K562 (cell line): ENCODE measurements around the gene SLC34A1. TPM values are rescaled to one million over a fixed set of nuclear protein-coding genes. Genes with fewer than 3 reads are reported as not detected.

Experiments used
- GABPB1 ChIP-seq: sonication (generic); formaldehyde crosslinking; IDR thresholded peaks from 2 replicates; pipeline ENCODE4 v1.8.0; 2022; ENCODE audit warnings: mild to moderate bottlenecking, missing genetic modification reagents
- HCFC1 ChIP-seq: IDR thresholded peaks from 2 replicates; pipeline ENCODE4 v1.6.1; 2012; ENCODE audit warnings: low read depth, low read length, improper control_type of control experiment
- KLF16 ChIP-seq: IDR thresholded peaks from 2 replicates; pipeline ENCODE4 v1.6.1; 2016; ENCODE audit warnings: antibody characterized with exemption
- MEF2D ChIP-seq: conservative IDR thresholded peaks from 2 replicates; pipeline ENCODE4 v1.6.1; 2016; ENCODE audit warnings: low read depth, missing genetic modification characterization, missing compliant biosample characterization
- RBBP5 ChIP-seq: fragments of 200-600 bp; sonication (generic); IDR thresholded peaks from 2 replicates; pipeline ENCODE4 v1.6.1; 2012; ENCODE audit warnings: borderline replicate concordance, mild to moderate bottlenecking, low read length, control low read depth, inconsistent platforms; ENCODE audit not compliant: insufficient read depth, poor library complexity, severe bottlenecking
- SUPT5H ChIP-seq: fragments of 450-650 bp; IDR thresholded peaks from 2 replicates; pipeline ENCODE4 v1.6.1; 2016
- ZNF695 ChIP-seq: fragments of 450-650 bp; formaldehyde crosslinking; IDR thresholded peaks from 2 replicates; pipeline ENCODE4 v1.4.0; 2020; ENCODE audit warnings: mild to moderate bottlenecking, moderate library complexity
- ZNF778 ChIP-seq: fragments of 450-650 bp; formaldehyde crosslinking; IDR thresholded peaks from 2 replicates; pipeline ENCODE4 v1.4.0; 2020; ENCODE audit warnings: mild to moderate bottlenecking, moderate library complexity
- polyA plus RNA-seq, 8 experiments: library from polyadenylated mRNA; depleted of rRNA in 4 of 8; stranded (reverse) in 5 of 8; unstranded in 3 of 8; fragments of >200 nt; fragmentation: Nextera tagmentation in 2 of 8; fragmentation: Illumina TruSeq in 1 of 8; extraction: Ambion mirVana in 2 of 8; extraction: Trizol in 1 of 8; gene quantifications; 2 replicates each; pipeline versions ENCODE4 v1.2.1 to v1.2.3, GENCODE V29; 2011 to 2014; ENCODE audit warnings: inconsistent platforms in 1 of 8, missing spikeins in 1 of 8
- total RNA-seq, 7 experiments: library from RNA; depleted of rRNA in 6 of 7; stranded (reverse); fragments of >200 nt in 6 of 7; fragmentation: Illumina TruSeq in 2 of 7; extraction: Trizol in 2 of 7; gene quantifications; 2 replicates each; pipeline versions ENCODE4 v1.2.1 to v1.2.3, GENCODE V29; 2011 to 2021; ENCODE audit warnings: low replicate concordance in 1 of 7
- TF ChIP-seq, protein P1 (sequence below), 2 experiments: fragments of 450-650 bp in 1 of 2; sonication (generic) in 1 of 2; formaldehyde crosslinking in 1 of 2; IDR thresholded peaks; 2 replicates each; pipeline versions ENCODE4 v1.7.1 to v1.9.0; 2016 to 2022; ENCODE audit warnings: inconsistent platforms in 1 of 2, mild to moderate bottlenecking in 1 of 2, missing genetic modification reagents in 1 of 2
- TF ChIP-seq, protein P2 (sequence below), 2 experiments: fragments of 450-650 bp; IDR thresholded peaks; 2 replicates each; pipeline ENCODE4 v1.6.1; 2018; ENCODE audit warnings: mild to moderate bottlenecking in 2 of 2, low read depth in 1 of 2; ENCODE audit not compliant: partially characterized antibody in 2 of 2
- TF ChIP-seq, protein P3 (sequence below): fragments of 250-450 bp; sonication (Bioruptor Pico); IDR thresholded peaks from 2 replicates; pipeline ENCODE4 v1.5.0; 2021; ENCODE audit warnings: mild to moderate bottlenecking, borderline replicate concordance

Gene SLC34A1
- total and polyA plus RNA-seq, 9 of the 15 experiments (the other 6 are each of a cell fraction or from before 2014, with no cell fraction given): not detected

DNA sequence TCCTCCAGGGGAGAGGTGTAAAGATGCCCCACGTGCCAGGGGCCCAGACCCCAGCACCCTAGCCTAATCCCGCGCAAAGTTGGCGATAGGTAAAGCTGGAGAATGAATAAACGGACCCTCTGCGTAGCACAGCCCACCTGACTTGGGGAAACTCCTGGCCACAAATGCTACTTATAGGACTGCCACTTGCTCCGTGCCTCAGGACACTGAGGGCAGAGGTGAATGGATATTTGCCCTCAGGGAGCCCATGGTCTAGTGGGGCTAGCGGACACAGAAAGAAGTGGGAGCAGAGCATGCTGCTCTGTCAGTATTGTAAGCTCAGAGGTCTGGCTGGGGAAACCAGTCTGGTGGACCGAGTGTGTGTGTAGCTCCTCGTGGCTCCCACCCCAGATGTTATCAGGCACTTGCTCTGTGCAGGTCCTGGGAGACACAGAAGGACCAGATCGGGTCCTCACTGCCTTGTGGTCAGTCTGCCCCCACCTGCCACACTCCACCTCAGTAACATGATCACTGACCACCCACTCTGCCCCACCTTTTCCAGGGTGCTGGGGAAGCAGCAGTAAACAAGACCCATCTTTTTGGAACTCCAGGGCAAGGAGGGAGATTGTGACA lies 43.1 kb downstream of the SLC34A1 start (continued):
- TF ChIP-seq, protein P1, sequence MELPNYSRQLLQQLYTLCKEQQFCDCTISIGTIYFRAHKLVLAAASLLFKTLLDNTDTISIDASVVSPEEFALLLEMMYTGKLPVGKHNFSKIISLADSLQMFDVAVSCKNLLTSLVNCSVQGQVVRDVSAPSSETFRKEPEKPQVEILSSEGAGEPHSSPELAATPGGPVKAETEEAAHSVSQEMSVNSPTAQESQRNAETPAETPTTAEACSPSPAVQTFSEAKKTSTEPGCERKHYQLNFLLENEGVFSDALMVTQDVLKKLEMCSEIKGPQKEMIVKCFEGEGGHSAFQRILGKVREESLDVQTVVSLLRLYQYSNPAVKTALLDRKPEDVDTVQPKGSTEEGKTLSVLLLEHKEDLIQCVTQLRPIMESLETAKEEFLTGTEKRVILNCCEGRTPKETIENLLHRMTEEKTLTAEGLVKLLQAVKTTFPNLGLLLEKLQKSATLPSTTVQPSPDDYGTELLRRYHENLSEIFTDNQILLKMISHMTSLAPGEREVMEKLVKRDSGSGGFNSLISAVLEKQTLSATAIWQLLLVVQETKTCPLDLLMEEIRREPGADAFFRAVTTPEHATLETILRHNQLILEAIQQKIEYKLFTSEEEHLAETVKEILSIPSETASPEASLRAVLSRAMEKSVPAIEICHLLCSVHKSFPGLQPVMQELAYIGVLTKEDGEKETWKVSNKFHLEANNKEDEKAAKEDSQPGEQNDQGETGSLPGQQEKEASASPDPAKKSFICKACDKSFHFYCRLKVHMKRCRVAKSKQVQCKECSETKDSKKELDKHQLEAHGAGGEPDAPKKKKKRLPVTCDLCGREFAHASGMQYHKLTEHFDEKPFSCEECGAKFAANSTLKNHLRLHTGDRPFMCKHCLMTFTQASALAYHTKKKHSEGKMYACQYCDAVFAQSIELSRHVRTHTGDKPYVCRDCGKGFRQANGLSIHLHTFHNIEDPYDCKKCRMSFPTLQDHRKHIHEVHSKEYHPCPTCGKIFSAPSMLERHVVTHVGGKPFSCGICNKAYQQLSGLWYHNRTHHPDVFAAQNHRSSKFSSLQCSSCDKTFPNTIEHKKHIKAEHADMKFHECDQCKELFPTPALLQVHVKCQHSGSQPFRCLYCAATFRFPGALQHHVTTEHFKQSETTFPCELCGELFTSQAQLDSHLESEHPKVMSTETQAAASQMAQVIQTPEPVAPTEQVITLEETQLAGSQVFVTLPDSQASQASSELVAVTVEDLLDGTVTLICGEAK (IDR thresholded peaks at IDR 0.05): no peak
- TF ChIP-seq, protein P1 (CRISPR knock-in tag; IDR thresholded peaks at IDR 0.05): no peak
- no peak for TF ChIP-seq ZNF778
- peak; percentile 53 for TF ChIP-seq GABPB1 (CRISPR knock-in tag)
- TF ChIP-seq ZNF695 (CRISPR knock-in tag): no peak
- TF ChIP-seq HCFC1: no peak
- TF ChIP-seq MEF2D: no peak
- TF ChIP-seq SUPT5H: peak; percentile 55; the same call in 1 of the 2 replicates
- TF ChIP-seq, protein P2, sequence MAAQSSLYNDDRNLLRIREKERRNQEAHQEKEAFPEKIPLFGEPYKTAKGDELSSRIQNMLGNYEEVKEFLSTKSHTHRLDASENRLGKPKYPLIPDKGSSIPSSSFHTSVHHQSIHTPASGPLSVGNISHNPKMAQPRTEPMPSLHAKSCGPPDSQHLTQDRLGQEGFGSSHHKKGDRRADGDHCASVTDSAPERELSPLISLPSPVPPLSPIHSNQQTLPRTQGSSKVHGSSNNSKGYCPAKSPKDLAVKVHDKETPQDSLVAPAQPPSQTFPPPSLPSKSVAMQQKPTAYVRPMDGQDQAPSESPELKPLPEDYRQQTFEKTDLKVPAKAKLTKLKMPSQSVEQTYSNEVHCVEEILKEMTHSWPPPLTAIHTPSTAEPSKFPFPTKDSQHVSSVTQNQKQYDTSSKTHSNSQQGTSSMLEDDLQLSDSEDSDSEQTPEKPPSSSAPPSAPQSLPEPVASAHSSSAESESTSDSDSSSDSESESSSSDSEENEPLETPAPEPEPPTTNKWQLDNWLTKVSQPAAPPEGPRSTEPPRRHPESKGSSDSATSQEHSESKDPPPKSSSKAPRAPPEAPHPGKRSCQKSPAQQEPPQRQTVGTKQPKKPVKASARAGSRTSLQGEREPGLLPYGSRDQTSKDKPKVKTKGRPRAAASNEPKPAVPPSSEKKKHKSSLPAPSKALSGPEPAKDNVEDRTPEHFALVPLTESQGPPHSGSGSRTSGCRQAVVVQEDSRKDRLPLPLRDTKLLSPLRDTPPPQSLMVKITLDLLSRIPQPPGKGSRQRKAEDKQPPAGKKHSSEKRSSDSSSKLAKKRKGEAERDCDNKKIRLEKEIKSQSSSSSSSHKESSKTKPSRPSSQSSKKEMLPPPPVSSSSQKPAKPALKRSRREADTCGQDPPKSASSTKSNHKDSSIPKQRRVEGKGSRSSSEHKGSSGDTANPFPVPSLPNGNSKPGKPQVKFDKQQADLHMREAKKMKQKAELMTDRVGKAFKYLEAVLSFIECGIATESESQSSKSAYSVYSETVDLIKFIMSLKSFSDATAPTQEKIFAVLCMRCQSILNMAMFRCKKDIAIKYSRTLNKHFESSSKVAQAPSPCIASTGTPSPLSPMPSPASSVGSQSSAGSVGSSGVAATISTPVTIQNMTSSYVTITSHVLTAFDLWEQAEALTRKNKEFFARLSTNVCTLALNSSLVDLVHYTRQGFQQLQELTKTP (IDR thresholded peaks at IDR 0.05; ENCODE audit: low read depth in 1 of 2, partially characterized antibody in 2 of 2): no peak
- TF ChIP-seq KLF16: no peak
- no peak for TF ChIP-seq RBBP5
- TF ChIP-seq, protein P3, sequence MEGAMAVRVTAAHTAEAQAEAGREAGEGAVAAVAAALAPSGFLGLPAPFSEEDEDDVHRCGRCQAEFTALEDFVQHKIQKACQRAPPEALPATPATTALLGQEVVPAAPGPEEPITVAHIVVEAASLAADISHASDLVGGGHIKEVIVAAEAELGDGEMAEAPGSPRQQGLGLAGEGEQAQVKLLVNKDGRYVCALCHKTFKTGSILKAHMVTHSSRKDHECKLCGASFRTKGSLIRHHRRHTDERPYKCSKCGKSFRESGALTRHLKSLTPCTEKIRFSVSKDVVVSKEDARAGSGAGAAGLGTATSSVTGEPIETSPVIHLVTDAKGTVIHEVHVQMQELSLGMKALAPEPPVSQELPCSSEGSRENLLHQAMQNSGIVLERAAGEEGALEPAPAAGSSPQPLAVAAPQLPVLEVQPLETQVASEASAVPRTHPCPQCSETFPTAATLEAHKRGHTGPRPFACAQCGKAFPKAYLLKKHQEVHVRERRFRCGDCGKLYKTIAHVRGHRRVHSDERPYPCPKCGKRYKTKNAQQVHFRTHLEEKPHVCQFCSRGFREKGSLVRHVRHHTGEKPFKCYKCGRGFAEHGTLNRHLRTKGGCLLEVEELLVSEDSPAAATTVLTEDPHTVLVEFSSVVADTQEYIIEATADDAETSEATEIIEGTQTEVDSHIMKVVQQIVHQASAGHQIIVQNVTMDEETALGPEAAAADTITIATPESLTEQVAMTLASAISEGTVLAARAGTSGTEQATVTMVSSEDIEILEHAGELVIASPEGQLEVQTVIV: no peak
